Peyer's patch (tissue), 4 donors: Measurements from ENCODE around the gene LRRC51. TPM values are rescaled to one million over a fixed set of nuclear protein-coding genes. Genes with fewer than 3 reads are reported as not detected.

Source experiments
- DNase-seq, 3 donors: peaks; one replicate each; pipeline ENCODE4 v3.0.0-alpha.2; 2017 to 2019
- H3K27ac ChIP-seq, 4 donors: fragments of 200-600 bp; sonication (generic); one replicate each; pipeline ENCODE4 v1.5.1; 2016 to 2019
- H3K27me3 ChIP-seq, 2 donors: fragments of 200-600 bp; sonication (generic); one replicate each; pipeline ENCODE4 v1.5.1; 2019
- H3K36me3 ChIP-seq, 3 donors: fragments of 200-600 bp; sonication (generic); one replicate each; pipeline ENCODE4 v1.5.1; 2016 to 2019
- H3K4me1 ChIP-seq, 4 donors: fragments of 200-600 bp; sonication (generic); one replicate each; pipeline ENCODE4 v1.5.1; 2016 to 2019
- H3K4me3 ChIP-seq, 4 donors: fragments of 200-600 bp; sonication (generic); 1 replicate in 3 of 4; 2 replicates in 1 of 4; pipeline ENCODE4 v1.5.1; 2016 to 2019; ENCODE audit warnings: mild to moderate bottlenecking in 1 of 4
- H3K9me3 ChIP-seq, 4 donors: fragments of 200-600 bp; sonication (generic); one replicate each; pipeline ENCODE4 v1.5.1; 2016 to 2019; ENCODE audit warnings: mild to moderate bottlenecking in 1 of 4
- CTCF ChIP-seq, 6 experiments: fragments of 450-650 bp in 4 of 6; fragments of 200-600 bp in 2 of 6; sonication (generic) in 1 of 6; IDR thresholded peaks; one replicate each; pipeline ENCODE4 v1.5.1; 2017 to 2019; ENCODE audit warnings: antibody characterized with exemption in 6 of 6, mild to moderate bottlenecking in 3 of 6, moderate library complexity in 1 of 6
- POLR2A ChIP-seq, 2 donors: fragments of 450-650 bp; IDR thresholded peaks; one replicate each; pipeline ENCODE4 v1.5.1; 2017; ENCODE audit warnings: antibody characterized with exemption in 2 of 2, mild to moderate bottlenecking in 2 of 2, moderate library complexity in 2 of 2
- total RNA-seq, 4 donors: library from RNA; depleted of rRNA; stranded (reverse); fragments of >200 nt; gene quantifications; one replicate each; pipeline ENCODE4 v1.1.0, GENCODE V29; 2016

LRRC51 gene
- total RNA-seq, 4 donors from 2014 or later = 2.8 to 7.4 (median 6.0) TPM

- no peaks in the 10 kb centered on the region for H3K27me3 ChIP-seq
- no peak for TF ChIP-seq CTCF (IDR thresholded peaks at IDR 0.05)
- no peak for TF ChIP-seq POLR2A (IDR thresholded peaks at IDR 0.05)
- H3K36me3 ChIP-seq = peaks cover 0 to 9% (median 0%) of the 10 kb centered on the region in 3 donors
- DNase-seq = no peak
- no peaks in the 10 kb centered on the region for H3K9me3 ChIP-seq
- H3K4me3 ChIP-seq = no peak overlapping the region
- peaks cover 0 to 33% (median 5%) of the 10 kb centered on the region in 4 donors for H3K4me1 ChIP-seq
- no peak overlapping the region for H3K27ac ChIP-seq
Observed at GRCh38 chr11:72066855-72067254, 13.8 kb upstream of the LRRC51 start.

DNA sequence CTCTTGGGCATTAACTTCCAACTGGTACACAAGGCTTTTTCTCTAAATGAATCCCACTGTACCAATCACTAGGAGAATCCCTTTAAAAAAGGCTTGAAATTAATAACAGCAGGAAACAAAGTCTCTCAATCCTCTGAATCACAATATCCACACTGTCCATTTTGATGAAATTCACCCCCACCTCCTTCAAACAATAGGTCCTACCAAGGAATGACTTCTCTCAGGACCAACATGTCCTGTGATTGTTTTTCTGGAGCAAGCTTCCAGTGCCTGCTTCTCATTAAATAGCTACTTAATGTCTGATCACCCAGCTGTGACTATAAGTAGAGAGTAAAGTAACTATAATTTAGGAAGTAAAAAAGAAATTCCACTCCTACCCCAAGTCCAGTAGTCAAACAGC, 13.4 kb upstream of the LRRC51 start:
- Histone ChIP-seq H3K4me1 (peaks cover 0 to 33% (median 5%) of the 10 kb centered on the region in 4 donors), H3K27ac (no peak overlapping the region), H3K9me3 (no peaks in the 10 kb centered on the region), H3K27me3 (no peaks in the 10 kb centered on the region), H3K36me3 (peaks cover 0 to 9% (median 0%) of the 10 kb centered on the region in 3 donors), H3K4me3 (no peak overlapping the region)
- TF ChIP-seq CTCF (IDR thresholded peaks at IDR 0.05) (no peak), POLR2A (IDR thresholded peaks at IDR 0.05) (no peak)
- DNase-seq = no peak

DNA sequence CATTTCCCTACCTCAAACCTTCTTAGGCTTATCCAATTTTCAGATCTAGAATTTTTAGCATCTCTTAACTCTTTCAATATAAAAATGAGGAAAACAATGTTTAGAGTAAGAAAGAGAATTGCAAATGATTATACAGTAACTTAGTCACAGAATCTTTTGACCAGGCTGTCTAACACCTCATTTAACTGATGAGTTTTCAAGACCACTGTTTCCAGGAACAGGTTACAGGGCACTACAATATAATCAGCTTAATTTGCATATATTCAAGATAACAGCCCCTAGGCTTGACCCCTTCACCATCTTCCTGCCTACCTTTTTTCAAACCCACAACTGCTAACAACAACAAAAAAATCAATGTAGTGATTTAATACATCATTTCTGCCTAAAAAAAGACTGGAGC, 13.0 kb upstream of the LRRC51 start:
- H3K27ac ChIP-seq = no peak overlapping the region
- no peaks in the 10 kb centered on the region for H3K9me3 ChIP-seq
- TF ChIP-seq CTCF (IDR thresholded peaks at IDR 0.05) = no peak
- no peak for TF ChIP-seq POLR2A (IDR thresholded peaks at IDR 0.05)
- no peak overlapping the region for H3K4me3 ChIP-seq
- no peaks in the 10 kb centered on the region for H3K27me3 ChIP-seq
- peaks cover 0 to 9% (median 0%) of the 10 kb centered on the region in 3 donors for H3K36me3 ChIP-seq
- H3K4me1 ChIP-seq = peaks cover 0 to 37% (median 5%) of the 10 kb centered on the region in 4 donors
- no peak for DNase-seq

GRCh38 chr11:72069200-72069599, 11.4 kb upstream of the LRRC51 start:
- TF ChIP-seq POLR2A (IDR thresholded peaks at IDR 0.05) (no peak), CTCF (IDR thresholded peaks at IDR 0.05) (no peak)
- Histone ChIP-seq H3K27me3 (no peaks in the 10 kb centered on the region), H3K36me3 (peaks cover 0 to 9% (median 0%) of the 10 kb centered on the region in 3 donors), H3K4me1 (peaks cover 0 to 37% (median 5%) of the 10 kb centered on the region in 4 donors), H3K27ac (peak overlapping the region; percentile 31 to 82 (median 54)), H3K4me3 (no peak overlapping the region), H3K9me3 (no peaks in the 10 kb centered on the region)
- no peak for DNase-seq

DNA sequence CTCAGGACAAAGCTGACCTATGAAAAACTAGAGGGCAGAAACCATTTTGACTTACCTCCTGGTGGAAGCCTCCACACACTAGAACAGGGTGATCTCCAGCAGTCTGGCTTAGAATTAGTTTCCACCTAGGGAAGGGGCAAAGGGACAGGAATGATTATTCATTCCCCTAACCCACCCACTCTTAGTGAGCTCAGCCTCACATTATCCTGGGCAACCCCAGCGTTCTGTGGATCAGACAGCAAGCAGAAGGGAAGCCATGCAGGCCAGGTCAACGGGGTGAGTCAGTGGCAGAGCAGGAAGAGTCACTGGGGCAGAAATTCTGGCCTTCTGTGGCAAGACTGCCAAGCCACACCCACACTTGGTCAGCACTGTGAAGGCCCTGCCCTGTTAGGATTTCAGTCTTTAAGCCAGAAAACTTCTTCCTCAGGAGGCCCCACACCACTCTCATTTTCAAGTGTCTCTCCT, 10.8 kb upstream of the LRRC51 start:
- Histone ChIP-seq H3K27me3 (no peaks in the 10 kb centered on the region), H3K27ac (peak overlapping the region; percentile 31 to 82 (median 54)), H3K4me3 (peak overlapping the region in 1 of 4 donors; percentile 5), H3K36me3 (peaks cover 0 to 9% (median 0%) of the 10 kb centered on the region in 3 donors), H3K4me1 (peaks cover 0 to 37% (median 5%) of the 10 kb centered on the region in 4 donors), H3K9me3 (no peaks in the 10 kb centered on the region)
- TF ChIP-seq POLR2A (IDR thresholded peaks at IDR 0.05) = no peak
- no peak for TF ChIP-seq CTCF (IDR thresholded peaks at IDR 0.05)
- peak; percentile 26 to 87 (median 74) for DNase-seq
